HG02798 (cell line): Measurements from ENCODE around the gene MT1A.
A peak's percentile ranks its signal among the peaks of the same experiment; 100 is the strongest.
"Not testable (repeated sequence)": the region's sequence is repeated elsewhere in the genome, so short reads cannot be mapped to it uniquely, and the experiment has no call there.

ENCODE experiments used
- ATAC-seq: cut with Tn5 transposase; IDR thresholded peaks from one replicate; pipeline ENCODE4 v1.9.1; 2021; ENCODE audit warnings: mild to moderate bottlenecking; ENCODE audit not compliant: unreplicated experiment, poor library complexity

MT1A gene

GRCh38 chr16:56673921-56674320 lies 35.5 kb downstream of the MT1A start:
- ATAC-seq: no peak

DNA sequence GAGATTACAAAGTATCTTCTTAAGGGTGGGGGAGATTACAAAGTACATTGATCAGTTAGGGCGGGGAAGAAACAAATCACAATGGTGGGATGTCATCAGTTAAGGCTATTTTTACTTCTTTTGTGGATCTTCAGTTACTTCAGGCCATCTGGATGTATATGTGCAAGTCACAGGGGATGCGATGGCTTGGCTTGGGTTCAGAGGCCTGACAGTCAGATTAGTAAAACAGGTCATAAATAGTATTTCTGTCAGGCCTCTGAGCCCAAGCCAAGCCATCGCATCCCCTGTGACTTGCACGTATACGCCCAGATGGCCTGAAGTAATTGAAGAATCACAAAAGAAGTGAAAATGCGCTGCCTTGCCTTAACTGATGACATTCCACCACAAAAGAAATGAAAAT lies 36.1 kb downstream of the MT1A start:
- ATAC-seq: not testable (repeated sequence)

DNA sequence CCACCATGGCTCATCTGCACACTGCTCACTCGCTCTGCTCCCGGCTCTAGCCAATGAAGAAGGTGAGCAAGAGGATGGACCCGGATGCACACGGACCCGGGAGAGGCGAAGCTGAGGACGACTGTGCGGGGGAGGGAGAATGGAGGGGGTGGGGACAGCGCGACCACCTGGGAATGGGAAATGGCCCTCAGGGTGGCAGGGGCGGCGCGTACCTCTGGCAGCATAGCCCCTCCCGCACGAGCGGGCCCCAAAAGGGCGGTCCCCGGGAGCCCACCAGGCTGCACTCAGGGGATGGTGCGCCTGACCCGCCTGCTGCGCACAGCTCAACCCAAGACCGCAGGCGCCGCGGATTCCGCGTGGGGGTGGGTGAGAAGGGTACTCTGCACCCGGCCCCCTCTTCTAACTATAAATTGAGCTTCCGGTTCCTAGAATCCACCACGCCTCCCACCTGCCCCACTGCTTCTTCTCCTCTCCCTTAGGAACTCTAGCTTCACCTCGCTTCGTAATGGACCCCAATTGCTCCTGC lies 37.3 kb downstream of the MT1A start:
- no peak for ATAC-seq

DNA sequence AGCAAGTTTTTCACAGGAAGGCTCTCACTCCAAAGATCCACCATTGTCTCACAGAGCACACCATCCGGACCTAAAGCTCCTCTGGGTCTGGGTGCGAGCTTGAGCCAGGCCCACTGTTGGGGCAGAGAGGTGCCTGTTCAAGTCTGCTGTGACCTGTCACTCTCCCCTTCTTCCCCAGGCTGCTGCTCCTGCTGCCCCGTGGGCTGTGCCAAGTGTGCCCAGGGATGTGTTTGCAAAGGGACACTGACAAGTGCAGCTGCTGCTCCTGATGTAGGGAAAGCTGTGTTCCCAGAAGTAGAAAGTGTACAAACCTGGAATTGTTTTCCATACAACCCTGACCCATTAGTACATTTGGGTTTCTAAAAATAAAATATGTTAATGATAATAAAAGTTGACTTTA lies 39.0 kb downstream of the MT1A start:
- ATAC-seq: no peak

- ATAC-seq: no peak
Measured at GRCh38 chr16:56679078-56679730, 40.7 kb downstream of the MT1A start.

DNA sequence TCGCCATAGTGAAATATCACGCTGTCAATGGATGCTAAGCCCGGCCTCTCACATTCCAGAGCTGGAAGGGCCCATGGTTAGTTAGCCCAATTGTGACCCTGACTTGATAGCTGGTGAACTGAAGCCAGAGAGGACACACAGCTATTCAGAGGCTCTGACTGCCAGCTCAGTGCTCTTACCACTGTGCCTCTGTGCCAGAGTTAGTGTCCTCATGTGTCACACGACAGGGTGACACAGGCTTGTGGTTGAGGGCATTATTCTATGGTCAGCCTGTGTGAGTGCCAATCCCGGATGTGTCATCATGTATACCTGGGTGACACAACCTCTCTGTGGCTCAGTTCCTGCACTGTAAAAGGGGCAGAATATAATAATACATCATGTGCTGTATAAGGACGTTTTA lies 41.4 kb downstream of the MT1A start:
- no peak for ATAC-seq

DNA sequence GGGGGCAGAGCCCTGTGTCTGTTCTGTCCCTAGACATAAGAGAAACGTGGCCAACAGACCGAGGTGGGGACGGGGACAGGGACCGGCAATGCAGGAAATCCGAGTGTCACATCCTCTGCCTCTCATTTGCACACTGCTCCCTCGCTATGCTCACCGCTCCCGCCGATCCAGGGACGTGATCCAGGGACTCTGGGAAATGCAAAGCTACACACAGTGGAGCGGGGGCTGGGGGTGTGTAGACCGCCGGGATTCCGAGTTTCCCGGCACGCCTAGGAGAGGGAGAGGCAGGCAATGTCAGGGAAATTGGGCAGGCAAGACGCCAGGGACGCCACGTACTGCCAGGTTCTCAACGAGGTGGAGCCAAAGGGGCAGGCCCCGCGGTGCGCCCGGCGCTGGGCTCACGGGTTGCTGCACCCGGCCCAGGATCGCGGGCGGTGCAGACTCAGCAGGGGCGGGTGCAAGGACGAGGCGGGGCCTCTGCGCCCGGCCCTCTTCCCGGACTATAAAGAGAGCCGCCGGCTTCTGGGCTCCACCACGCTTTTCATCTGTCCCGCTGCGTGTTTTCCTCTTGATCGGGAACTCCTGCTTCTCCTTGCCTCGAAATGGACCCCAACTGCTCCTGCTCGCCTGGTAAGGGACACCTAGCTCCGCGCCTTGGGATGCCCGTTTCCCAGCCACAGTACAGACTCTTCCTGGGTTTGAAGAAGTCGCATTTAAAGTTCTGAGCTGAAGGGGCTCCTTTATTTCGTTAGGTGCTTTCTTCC lies 43.7 kb downstream of the MT1A start, which contains the start of gene MT1X:
MT1X (plus strand) TSS at position 532 of the 764 bp plus-strand sequence; CDS start at position 603, 71 bp downstream.
- ATAC-seq: peak; percentile 99

- ATAC-seq: peak; percentile 5
Measured at GRCh38 chr16:56682703-56683397, 44.4 kb downstream of the MT1A start.

GRCh38 chr16:56683424-56684172 lies 45.1 kb downstream of the MT1A start:
- ATAC-seq: no peak

- ATAC-seq: no peak
Measured at GRCh38 chr16:56684256-56684925, 45.9 kb downstream of the MT1A start.

- no peak for ATAC-seq
Measured at GRCh38 chr16:56684926-56685590, 46.6 kb downstream of the MT1A start.

GRCh38 chr16:56686758-56687157 lies 48.3 kb downstream of the MT1A start:
- ATAC-seq: no peak

- no peak for ATAC-seq
Measured at GRCh38 chr16:56688762-56689161, 50.3 kb downstream of the MT1A start.

GRCh38 chr16:56689171-56689570 lies 50.7 kb downstream of the MT1A start:
- no peak for ATAC-seq
